H1 (cell line): ENCODE results near the gene SLC44A5.

Source experiments
- CEBPB ChIP-seq: IDR thresholded peaks from 2 replicates; pipeline ENCODE4 v1.6.1; 2012; ENCODE audit warnings: low read depth, low read length
- FOSL1 ChIP-seq: IDR thresholded peaks from 2 replicates; pipeline ENCODE4 v1.6.1; 2011; ENCODE audit warnings: mild to moderate bottlenecking, low read depth, low read length, moderate library complexity; ENCODE audit not compliant: insufficient read depth

- no peak for TF ChIP-seq FOSL1
- TF ChIP-seq CEBPB = no peak
Measured at GRCh38 chr1:75310067-75310466, 300.8 kb downstream of the SLC44A5 start.
